Neural progenitor cell (in vitro differentiated cells): ENCODE data around the gene GTF2H2C.
"Not testable (repeated sequence)": the region's sequence is repeated elsewhere in the genome, so short reads cannot be mapped to it uniquely, and the experiment has no call there.

Source experiments
- EZH2 ChIP-seq: fragments of 200-600 bp; sonication (generic); IDR thresholded peaks from 2 replicates; pipeline ENCODE4 v1.6.1; 2017; ENCODE audit warnings: antibody characterized with exemption, mild to moderate bottlenecking, moderate library complexity
- EZH2phosphoT487 ChIP-seq: fragments of 200-600 bp; sonication (generic); IDR thresholded peaks from 2 replicates; pipeline ENCODE4 v1.6.1; 2017; ENCODE audit warnings: antibody characterized with exemption

- TF ChIP-seq EZH2phosphoT487, EZH2: not testable (repeated sequence)
These were observed 22.1 kb upstream of the GTF2H2C start for GRCh38 chr5:69537911-69538310.
